ENCODE measurements around the gene COA1. TPM values are rescaled to one million over a fixed set of nuclear protein-coding genes. Genes with fewer than 3 reads are reported as not detected.

Gene COA1
- polyA plus RNA-seq, 1 donor (not counting 4 experiments of a cell fraction or from before 2014, with no cell fraction given): 32.2 TPM

DNA sequence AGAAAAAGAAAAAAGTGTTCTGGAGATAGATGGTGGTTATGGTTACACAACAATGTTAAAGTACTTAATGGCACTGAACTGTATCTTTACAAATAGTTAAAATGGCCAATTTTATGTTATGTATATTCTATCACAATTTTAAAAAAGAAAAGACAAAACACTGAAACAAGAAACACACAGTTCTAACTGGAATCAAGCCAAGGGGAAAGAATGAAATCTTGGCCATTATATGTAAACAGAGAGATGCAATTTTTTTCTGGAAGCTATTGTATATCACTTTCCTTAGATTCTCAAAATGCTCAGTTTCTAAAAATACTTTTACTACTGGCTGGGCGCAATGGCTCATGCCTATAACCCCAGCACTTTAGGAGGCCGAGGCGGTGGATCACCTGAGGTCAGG, 4.1 kb downstream of the COA1 start:
- Histone ChIP-seq H3K4me2 (ENCODE audit: control insufficient read depth, extremely low read depth, insufficient read depth, low read depth, low read length) (no peak overlapping the region), H2AFZ (ENCODE audit: control insufficient read depth, low read length) (no peak overlapping the region), H3K27ac (ENCODE audit: control insufficient read depth, insufficient read depth, low read length) (no peak overlapping the region), H3K9me1 (ENCODE audit: control insufficient read depth, extremely low read depth, insufficient read depth, low read length) (no peaks in the 10 kb centered on the region), H4K20me1 (ENCODE audit: control insufficient read depth, extremely low read depth, insufficient read depth, low read length) (no peaks in the 10 kb centered on the region), H3K27me3 (ENCODE audit: control insufficient read depth, extremely low read depth, insufficient read depth, low read length) (no peaks in the 10 kb centered on the region), H3K36me3 (ENCODE audit: control insufficient read depth in 2 of 2, extremely low read depth in 1 of 2, insufficient read depth in 2 of 2, low read length in 2 of 2) (no peaks in the 10 kb centered on the region), H3K4me1 (ENCODE audit: control insufficient read depth, extremely low read depth, insufficient read depth, low read length) (peaks cover 7% of the 10 kb centered on the region), H3K79me2 (ENCODE audit: control insufficient read depth, insufficient read depth, low read length) (peaks cover 84% of the 10 kb centered on the region), H3K9ac (ENCODE audit: control insufficient read depth, extremely low read depth, insufficient read depth, low read length) (no peak overlapping the region), H3K9me3 (ENCODE audit: control insufficient read depth, low read depth, low read length) (no peaks in the 10 kb centered on the region), H3K4me3 (ENCODE audit: control insufficient read depth in 2 of 3, extremely low read depth in 1 of 3, insufficient read depth in 2 of 3, low read depth in 1 of 3, low read length in 3 of 3) (no peak overlapping the region)
- FAIRE-seq (no peak), DNase-seq (ENCODE audit: low read depth, low spot score) (no peak)
- dilution Hi-C loops (cut with MboI; ENCODE audit: extremely low pct_ligation_motif_present, low sequenced_read_pairs): no loop called here
- TF ChIP-seq CTCF (optimal IDR thresholded peaks at IDR 0.05 in 1 of 3, IDR thresholded peaks at IDR 0.05 in 1 of 3, conservative IDR thresholded peaks at IDR 0.05 in 1 of 3; ENCODE audit: extremely low read depth in 1 of 3, insufficient read depth in 2 of 3, low read length in 3 of 3) (no peak), EZH2 (IDR thresholded peaks at IDR 0.05; ENCODE audit: low read length) (no peak)

DNA sequence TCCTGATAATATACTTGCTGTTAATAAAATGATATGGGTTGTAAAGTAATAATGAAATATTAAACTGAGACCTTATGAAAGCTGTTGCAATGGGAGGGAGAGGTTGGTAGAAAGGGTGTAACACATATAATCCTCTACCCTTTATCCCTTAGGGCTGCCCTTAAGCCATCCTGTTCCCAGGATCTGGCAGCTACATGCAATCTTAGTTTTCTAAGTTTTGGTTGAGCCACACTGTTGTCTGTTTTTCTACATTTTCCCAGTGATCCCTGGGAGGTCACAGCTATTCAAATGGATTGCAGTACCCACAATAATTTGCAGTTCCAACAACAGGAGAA, 6.3 kb downstream of the COA1 start:
- Histone ChIP-seq H3K4me1 (ENCODE audit: control insufficient read depth, extremely low read depth, insufficient read depth, low read length) (peaks cover 2% of the 10 kb centered on the region), H3K27ac (ENCODE audit: control insufficient read depth, insufficient read depth, low read length) (no peak overlapping the region), H3K9me3 (ENCODE audit: control insufficient read depth, low read depth, low read length) (no peaks in the 10 kb centered on the region), H3K4me2 (ENCODE audit: control insufficient read depth, extremely low read depth, insufficient read depth, low read depth, low read length) (no peak overlapping the region), H3K4me3 (ENCODE audit: control insufficient read depth in 2 of 3, extremely low read depth in 1 of 3, insufficient read depth in 2 of 3, low read depth in 1 of 3, low read length in 3 of 3) (no peak overlapping the region), H3K9ac (ENCODE audit: control insufficient read depth, extremely low read depth, insufficient read depth, low read length) (no peak overlapping the region), H3K79me2 (ENCODE audit: control insufficient read depth, insufficient read depth, low read length) (peaks cover 89% of the 10 kb centered on the region), H3K27me3 (ENCODE audit: control insufficient read depth, extremely low read depth, insufficient read depth, low read length) (no peaks in the 10 kb centered on the region), H2AFZ (ENCODE audit: control insufficient read depth, low read length) (no peak overlapping the region), H3K9me1 (ENCODE audit: control insufficient read depth, extremely low read depth, insufficient read depth, low read length) (no peaks in the 10 kb centered on the region), H3K36me3 (ENCODE audit: control insufficient read depth in 2 of 2, extremely low read depth in 1 of 2, insufficient read depth in 2 of 2, low read length in 2 of 2) (no peaks in the 10 kb centered on the region), H4K20me1 (ENCODE audit: control insufficient read depth, extremely low read depth, insufficient read depth, low read length) (no peaks in the 10 kb centered on the region)
- FAIRE-seq: no peak
- dilution Hi-C loops (cut with MboI; ENCODE audit: extremely low pct_ligation_motif_present, low sequenced_read_pairs): no loop called here
- no peak for TF ChIP-seq CTCF (optimal IDR thresholded peaks at IDR 0.05 in 1 of 3, IDR thresholded peaks at IDR 0.05 in 1 of 3, conservative IDR thresholded peaks at IDR 0.05 in 1 of 3; ENCODE audit: extremely low read depth in 1 of 3, insufficient read depth in 2 of 3, low read length in 3 of 3)
- no peak for TF ChIP-seq EZH2 (IDR thresholded peaks at IDR 0.05; ENCODE audit: low read length)
- DNase-seq (ENCODE audit: low read depth, low spot score): no peak
